Choroid plexus epithelial cell (primary cell): ENCODE measurements around the gene UVRAG.

Source experiments
- DNase-seq: peaks from one replicate; pipeline ENCODE4 v3.0.0-alpha.2; 2010; ENCODE audit warnings: low read depth
- H3K4me3 ChIP-seq: 2 replicates; pipeline ENCODE4 v1.5.1; 2011; ENCODE audit warnings: low read depth, mild to moderate bottlenecking, control low read depth, low read length, moderate library complexity
- TF ChIP-seq, protein P1 (sequence below): conservative IDR thresholded peaks from 2 replicates; pipeline ENCODE4 v1.5.1; 2011; ENCODE audit warnings: low read depth, mild to moderate bottlenecking, control low read depth, inconsistent platforms, low read length, moderate library complexity

UVRAG gene

GRCh38 chr11:75853971-75854370 is 39.0 kb downstream of the UVRAG start:
- TF ChIP-seq, protein P1, sequence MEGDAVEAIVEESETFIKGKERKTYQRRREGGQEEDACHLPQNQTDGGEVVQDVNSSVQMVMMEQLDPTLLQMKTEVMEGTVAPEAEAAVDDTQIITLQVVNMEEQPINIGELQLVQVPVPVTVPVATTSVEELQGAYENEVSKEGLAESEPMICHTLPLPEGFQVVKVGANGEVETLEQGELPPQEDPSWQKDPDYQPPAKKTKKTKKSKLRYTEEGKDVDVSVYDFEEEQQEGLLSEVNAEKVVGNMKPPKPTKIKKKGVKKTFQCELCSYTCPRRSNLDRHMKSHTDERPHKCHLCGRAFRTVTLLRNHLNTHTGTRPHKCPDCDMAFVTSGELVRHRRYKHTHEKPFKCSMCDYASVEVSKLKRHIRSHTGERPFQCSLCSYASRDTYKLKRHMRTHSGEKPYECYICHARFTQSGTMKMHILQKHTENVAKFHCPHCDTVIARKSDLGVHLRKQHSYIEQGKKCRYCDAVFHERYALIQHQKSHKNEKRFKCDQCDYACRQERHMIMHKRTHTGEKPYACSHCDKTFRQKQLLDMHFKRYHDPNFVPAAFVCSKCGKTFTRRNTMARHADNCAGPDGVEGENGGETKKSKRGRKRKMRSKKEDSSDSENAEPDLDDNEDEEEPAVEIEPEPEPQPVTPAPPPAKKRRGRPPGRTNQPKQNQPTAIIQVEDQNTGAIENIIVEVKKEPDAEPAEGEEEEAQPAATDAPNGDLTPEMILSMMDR = no peak
- no peak for DNase-seq
- H3K4me3 ChIP-seq = no peak overlapping the region

DNA sequence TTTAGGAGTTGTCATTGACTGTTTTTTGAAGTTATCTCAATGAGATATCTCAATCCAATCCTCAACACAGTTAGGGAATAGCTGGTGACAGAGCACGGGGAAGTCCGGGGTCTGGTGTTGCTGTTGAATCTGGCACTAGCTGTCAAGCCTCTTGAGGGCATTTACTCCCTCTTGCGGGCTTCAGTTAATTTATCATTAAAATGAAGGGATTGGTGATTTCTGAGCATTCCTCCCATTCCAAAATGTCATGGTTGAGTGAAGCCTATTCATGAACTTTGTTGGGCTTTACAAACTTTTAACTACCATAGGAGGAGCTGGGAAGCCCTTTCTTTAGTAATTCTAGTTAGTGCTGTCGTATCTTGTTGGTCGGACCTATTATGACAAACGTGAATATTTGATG is 40.2 kb downstream of the UVRAG start:
- no peak overlapping the region for H3K4me3 ChIP-seq
- TF ChIP-seq, protein P1 = no peak
- DNase-seq = no peak

GRCh38 chr11:75856912-75857311 is 41.9 kb downstream of the UVRAG start:
- no peak overlapping the region for H3K4me3 ChIP-seq
- DNase-seq = no peak
- TF ChIP-seq, protein P1 = no peak

- TF ChIP-seq, protein P1 = no peak
- no peak overlapping the region for H3K4me3 ChIP-seq
- no peak for DNase-seq
These were observed 43.0 kb downstream of the UVRAG start for GRCh38 chr11:75858042-75858441.

DNA sequence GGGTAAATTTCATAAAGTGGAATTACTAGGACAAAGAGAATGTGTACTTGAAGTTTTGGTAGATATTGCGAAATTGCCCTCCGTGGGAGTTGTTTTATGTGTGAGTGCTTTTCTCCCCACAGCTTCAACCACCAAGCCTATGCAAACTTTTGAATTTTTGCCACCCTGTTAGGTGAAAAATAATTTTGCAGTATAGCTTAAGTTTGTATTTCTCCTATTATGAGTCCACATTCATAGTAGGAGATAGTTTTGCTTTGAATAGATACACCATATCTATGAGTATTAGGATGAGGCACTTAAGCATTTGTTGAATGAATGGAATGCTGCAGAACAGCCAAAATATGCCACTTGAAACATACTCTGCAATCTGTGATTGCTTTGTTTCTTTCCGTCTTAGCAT is 43.6 kb downstream of the UVRAG start:
- DNase-seq = peak; percentile 78
- no peak overlapping the region for H3K4me3 ChIP-seq
- TF ChIP-seq, protein P1 = no peak

DNA sequence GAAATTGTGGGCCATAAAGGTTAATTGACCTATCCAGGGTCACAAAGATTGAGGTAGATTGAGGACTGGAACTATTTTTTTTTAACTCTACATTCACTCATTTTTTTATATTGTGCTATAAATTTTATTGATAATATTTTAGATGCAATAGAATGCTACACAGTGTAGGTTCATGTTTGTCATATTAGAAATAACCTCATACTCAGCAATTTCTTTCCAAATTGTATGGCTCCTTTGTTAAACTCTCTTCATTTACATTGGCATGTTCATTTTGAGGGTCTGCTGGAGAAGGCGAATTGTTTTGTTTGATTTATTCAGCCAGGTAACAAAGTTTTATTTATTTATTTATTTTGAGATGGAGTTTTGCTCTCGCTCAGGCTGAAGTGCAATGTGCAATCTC is 44.6 kb downstream of the UVRAG start:
- DNase-seq = no peak
- H3K4me3 ChIP-seq = no peak overlapping the region
- TF ChIP-seq, protein P1 = no peak

GRCh38 chr11:75862437-75862836 is 47.4 kb downstream of the UVRAG start:
- H3K4me3 ChIP-seq = no peak overlapping the region
- TF ChIP-seq, protein P1 = no peak
- no peak for DNase-seq
